ENCODE measurements around the gene WDR64.
"Not testable (repeated sequence)": the region's sequence is repeated elsewhere in the genome, so short reads cannot be mapped to it uniquely, and the experiment has no call there.

The WDR64 gene

DNA sequence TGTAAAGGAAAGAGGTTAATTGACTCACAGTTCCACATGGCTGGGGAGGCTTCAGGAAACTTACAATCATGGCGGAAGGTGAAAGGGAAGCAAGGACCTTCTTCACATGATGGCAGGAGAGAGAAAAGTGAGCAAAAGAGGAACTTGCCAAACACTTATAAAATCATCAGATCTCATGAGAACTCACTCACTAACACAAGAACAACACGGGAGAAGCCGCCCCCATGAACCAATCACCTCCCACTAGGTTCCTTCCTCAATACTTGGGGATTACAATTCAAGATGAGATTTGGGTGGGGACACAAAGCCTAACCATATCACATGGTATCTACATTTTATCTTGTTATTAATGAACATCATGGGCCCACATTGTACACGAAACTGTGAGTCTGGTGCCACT, 51.7 kb downstream of the WDR64 start:
- not testable (repeated sequence) for DNase-seq

DNA sequence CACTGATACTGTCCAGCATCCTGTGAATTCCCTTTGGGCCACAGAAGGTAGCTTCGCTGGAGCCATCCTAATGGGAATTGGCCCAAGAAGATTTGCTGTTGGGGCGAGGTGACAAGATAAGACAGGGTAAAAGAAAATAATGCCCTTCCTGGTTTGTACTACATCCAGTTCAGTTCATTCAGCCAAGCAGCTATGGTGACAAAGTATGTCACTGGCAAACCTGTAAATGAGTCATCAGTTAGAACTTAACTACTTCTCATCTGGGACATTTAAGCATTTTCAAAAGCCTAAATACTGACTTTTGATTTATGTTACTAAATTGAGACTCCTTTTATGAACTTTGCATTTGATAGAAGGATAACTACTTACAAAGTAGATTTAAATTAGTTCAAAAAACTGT, 54.2 kb downstream of the WDR64 start:
- DNase-seq: no peak

DNA sequence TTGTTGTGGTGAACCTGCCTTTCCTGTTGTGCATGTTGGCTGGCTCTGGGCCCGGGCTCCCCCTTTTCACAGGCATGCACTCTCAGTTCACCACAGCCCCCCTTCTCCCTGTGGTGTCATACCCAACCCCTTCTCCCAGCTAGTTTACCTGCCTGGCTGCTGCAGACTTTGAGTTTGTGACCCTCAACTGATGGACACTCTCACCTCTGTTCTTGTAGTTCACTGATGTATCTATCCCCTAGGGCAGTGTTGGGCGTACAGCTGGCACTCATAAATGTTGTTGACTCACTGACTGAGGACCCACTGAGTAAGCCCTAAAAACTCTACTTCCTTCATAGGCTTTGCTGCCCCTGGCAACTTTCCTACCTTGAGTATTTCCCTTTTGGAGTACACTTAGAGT, 54.9 kb downstream of the WDR64 start:
- no peak for DNase-seq

DNA sequence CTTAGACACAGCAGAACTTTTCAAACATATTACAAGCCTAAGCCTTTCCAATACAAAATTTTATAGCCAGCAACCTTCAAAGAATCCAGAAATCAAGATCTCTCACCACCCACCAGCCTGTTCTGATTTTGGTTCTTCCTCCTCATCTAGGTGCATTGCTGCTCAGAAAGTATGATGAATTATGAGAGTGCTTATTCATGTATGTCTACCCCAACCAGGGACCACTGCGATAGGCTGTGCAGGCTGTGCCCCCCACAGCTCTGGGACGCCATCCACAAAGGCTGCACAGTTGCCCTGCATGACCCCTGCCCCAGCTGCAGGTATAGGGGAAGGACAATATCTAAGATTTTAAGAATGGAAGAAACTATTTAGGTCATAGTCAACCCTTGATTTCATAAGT, 55.4 kb downstream of the WDR64 start:
- DNase-seq: no peak

DNA sequence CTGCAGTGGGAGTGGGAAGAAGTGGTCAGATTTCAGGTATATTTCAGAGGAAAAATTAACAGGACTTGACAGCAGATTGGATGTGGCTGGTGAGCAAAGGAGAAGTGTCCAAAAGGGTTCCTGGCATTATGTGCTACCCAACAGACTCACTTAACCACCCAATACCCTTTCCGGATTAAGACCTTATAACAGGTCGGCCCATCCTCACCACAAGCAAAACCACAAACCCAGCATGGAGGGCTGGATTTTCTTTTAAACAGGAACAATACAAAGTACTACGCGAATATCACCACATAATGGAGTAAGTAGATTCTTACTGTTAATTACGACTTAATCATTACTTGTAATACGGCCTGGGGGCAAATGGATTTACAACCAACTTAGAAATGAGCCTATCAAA, 59.2 kb downstream of the WDR64 start:
- no peak for DNase-seq

DNA sequence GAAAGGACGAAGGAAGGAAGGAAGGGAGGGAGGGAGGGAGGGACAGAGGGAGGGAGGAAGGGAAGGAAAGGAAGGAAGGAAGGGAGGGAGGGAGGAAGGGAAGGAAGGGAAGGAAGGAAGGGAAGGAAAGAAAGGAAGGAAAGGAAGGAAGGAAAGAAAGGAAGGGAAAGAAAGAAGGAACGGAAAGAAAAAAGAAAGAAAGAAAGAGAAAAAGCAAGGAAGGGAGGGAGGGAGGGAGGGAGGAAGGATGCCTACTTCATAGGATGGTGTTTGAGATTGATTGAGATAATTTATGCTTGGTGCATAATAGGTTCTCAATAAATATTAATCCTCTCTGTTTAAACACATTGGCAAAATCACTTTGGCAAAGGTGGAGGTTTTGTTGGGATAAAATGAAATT, 61.2 kb downstream of the WDR64 start:
- DNase-seq: no peak

DNA sequence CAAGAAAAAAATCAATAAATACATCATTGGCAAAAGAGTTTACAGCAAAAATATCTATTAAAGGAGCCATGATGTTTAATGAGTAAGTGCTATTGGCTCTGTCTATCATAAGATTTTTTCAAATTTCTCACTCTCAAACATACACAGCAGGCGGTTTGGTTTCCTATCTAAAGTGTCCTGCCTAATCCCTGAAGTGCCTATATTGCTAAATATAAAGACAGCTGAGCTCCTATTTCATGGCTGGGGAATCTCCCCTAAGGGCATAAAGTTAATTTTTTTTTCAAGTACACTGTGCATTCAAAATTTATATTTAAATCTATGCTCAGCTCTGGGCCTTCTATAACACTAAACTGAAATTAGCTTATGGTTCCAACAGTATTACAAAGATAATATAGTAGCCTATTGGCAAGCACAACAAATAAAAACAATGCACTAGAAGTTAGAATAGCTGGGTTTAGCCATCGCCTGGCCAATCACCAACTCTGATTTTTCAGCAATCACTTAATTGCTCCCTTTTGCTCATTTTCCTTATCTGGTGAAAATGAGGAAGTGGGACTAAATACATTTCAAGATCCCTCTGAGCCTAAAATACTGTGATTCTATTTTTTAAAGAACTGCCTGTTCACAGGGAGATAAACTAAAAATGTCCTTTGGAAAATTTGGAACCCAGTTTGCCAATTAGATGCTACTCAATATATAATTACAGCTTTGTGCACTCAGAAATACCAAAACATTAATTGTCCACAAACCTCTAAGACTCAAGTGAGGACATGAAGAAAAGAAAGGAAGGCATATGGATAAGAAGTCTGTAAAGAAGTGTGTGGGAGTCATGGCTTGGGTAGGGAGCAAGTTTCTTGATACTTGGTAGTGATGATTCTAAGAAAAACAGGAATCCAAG, 62.5 kb downstream of the WDR64 start:
- no peak for DNase-seq

DNA sequence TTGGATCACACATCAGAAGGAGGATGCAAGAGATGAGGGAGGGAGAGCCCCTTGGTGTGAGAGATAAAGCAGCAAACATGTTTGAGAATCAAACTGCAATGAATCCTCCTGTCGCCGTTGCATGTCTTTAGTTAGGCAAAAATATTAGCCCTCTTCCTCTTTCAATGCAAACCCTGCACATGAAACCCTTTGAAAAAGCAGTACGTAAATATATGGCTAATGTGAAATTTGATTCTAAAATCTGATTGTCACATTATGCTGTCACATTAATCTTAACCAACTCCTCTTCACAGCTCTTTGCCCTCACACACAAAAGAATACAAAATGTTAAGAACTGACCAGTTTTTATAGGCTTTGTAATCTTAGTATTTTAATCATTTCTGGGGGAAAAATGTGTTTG, 63.4 kb downstream of the WDR64 start:
- no peak for DNase-seq

DNA sequence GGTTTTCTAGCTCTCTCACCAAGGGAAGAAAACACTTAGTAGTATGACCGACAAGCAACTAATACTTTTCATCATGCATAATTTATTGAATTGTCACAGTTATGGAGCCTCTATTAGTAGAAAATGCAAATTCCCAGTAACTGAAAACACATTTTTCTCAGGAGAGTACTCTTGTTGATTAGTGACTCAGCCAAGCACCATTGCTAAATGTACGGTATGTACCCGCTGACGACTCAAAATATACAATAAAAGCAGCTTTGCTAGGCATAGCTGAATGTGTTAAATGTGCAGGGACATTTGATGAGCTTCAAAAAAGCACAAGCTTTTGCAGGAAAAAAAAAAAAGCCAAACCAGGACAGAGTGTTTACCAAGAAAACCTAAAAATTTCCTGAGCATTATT, 63.9 kb downstream of the WDR64 start:
- DNase-seq: no peak

DNA sequence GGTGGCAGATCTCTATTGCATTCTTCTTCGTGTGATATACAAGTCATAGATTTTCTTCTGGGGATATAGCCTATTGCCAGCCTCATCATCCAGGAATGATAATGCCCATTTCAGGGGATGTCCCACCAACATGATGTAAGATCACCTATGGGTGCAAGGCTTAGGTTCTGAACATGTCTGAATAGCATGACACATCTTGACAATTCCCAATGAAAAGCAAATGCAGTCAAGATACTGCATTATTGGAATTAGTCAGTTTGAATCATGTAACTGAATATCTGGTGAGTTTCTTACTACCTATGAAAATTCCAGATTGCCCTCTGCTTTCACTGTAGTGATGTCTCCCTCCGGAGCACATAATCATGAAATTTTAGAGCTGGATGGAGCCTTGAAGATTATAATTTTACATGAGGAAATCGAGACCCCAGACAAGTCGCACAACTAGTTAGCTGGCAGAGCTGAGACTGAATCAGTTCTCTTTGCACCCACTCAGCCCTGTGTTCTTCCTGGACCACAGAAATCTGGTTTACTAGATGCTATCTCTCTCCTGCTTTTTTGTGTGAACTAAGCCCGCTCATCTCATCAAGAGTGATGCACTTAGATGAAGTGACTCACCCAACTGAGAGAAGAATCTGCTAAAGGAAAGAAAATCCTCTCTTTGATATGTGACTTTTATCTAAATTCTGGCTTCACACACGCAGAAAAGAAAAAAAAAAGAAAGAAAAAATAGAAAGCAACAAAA, 65.0 kb downstream of the WDR64 start:
- peak in 1 of 2 experiments; percentile 42 for DNase-seq

DNA sequence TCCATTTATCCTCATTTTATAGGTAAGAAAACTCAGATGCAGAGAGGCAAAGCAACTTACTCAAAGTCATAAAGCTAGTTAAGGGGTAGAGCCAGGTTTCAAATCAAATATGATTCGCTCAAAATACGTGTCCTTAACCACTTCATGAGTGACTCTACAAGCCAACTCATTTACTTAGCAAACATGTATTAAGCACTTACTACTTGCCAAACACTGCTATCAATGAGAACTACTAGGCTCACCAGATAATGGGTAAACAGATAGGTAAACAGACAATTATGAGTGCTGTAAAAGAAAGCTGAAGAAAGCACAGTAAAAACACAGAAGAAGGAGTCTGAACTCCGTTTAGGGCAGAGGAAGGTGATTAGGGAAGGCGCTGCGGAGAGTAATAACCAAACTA, 65.9 kb downstream of the WDR64 start:
- no peak for DNase-seq

DNA sequence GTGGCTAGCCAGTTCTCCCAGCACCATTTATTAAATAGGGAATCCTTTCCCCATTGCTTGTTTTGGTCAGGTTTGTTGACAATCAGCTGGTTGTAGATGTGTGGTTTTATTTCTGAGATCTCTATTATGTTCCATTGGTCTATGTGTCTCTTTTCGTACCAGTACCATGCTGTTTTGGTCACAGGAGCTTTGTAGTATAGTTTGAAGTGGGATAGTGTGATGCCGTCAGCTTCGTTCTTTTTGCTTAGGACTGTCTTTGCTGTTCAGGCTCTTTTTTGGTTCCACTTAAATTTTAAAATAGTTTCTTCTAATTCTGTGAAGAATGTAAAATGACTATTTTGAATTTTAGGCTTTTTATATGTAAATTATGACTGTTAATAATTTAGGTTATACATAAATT, 68.9 kb downstream of the WDR64 start:
- DNase-seq: no peak

DNA sequence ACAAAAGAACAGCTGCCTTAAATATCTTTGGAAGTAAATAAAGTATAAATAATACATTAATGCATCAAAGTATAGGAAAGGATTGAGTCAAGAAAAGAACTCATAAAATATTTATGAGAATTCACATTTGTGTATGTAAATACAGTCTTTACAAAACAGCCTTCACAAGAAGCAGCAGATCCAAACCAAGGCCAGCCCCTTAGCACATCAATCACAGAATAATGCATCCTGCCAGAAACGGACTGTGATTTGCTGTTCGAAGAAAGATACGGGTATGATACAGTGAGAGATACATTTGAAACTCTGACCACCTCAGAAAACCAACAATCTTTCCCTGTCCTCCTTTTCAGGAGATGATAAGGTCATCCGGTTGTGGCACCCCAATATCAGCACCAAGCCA, 70.9 kb downstream of the WDR64 start:
- no peak for DNase-seq

DNA sequence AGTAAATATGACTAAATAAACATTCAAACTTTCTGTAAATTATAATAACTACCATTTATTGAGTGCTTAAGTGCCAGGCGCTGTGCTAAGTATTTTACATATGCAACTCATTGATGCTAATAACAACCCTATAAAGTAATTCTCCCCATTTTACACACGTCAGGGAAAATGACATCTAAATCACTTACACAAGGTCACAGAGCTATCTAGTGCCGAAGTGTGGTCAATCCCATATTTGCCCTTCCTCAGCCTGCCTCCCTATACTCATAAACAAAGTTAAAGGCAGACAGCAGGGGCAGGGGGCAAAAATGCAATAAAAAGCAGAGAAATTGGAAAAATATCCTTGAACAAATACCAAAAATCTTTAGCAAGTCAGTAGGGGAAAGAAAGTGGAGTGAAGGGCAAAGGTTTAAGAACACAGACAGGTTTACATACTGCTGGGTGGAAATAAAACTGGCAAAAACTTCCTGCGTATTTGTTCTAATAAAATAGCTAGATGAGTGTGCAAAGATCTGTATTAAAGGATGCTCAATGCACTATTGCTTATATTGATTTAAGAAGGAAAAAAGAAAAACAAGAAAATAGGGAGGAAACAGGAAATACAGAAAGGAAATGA, 72.8 kb downstream of the WDR64 start:
- DNase-seq: no peak

DNA sequence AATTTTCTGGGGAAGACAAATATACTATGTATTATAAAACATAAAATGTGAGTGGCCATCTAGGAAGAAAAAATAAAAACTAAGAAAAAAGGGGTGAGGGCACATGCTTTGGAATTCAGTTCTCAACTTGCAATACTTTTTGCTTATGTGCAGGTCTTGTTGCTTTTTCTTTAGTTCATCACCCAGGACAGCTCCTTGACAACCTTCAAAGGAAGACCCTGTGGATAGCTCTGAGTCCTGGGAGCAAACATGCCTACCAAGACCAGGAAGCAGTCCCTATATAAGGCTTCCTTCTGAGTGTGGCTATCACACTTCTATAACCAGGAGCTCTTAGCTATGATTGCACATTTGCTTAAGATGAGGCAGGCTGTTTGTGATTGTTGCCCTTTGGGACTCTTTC, 78.0 kb downstream of the WDR64 start:
- no peak for DNase-seq

DNA sequence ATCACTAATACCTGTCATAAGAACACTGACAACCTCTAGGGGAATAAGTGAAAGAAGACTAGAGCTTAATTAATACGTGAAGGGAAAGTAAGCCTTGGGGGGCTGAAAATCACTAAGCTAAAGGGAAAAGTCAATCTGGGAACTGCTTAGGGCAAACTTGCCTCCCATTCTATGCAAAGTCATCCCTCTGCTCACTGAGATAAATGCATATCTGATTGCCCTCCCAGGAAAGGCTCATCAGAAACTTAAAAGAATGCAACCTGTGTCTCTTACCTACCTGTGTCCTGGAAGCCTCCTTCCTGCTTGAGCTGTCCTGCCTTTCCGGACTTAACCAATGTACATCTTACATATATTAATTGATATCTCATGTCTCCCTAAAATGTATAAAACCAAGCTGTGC, 81.8 kb downstream of the WDR64 start:
- DNase-seq: no peak

DNA sequence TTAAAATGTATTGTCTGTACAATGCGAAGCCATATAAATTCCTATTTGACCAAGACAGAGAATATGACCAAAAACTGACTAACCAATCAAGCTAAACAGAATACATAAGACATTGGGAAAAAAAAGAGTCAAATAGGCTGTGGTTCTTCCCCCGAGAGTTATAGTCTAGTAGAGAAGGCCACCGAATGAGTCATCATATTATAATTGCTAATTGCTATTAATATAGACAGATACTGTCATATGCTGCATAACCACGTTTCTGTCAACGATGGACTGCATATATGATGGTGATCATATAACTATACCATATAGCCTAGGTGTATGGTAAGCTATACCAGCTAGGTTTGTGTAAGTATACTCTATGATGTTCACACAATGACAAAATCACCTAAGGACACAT, 82.5 kb downstream of the WDR64 start:
- no peak for DNase-seq

DNA sequence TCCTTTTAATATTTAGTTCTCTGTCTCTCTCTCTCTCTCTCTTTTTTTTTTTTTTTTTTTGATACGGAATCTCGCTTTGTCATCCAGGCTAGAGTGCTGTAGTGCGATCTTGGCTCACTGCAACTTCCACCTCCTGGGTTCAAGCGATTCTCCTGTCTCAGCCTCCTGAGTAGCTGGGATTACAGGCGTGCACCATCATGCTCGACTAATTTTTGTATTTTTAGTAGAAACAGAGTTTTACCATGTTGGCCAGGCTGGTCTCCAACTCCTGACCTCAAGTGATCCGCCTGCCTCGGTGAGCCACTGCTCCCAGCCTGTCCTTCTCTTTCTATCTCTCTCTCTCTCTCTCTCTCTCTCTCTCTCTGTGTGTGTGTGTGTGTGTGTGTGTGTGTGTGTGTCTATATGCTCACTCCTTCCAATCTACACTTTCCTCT, 83.4 kb downstream of the WDR64 start:
- not testable (repeated sequence) for DNase-seq

DNA sequence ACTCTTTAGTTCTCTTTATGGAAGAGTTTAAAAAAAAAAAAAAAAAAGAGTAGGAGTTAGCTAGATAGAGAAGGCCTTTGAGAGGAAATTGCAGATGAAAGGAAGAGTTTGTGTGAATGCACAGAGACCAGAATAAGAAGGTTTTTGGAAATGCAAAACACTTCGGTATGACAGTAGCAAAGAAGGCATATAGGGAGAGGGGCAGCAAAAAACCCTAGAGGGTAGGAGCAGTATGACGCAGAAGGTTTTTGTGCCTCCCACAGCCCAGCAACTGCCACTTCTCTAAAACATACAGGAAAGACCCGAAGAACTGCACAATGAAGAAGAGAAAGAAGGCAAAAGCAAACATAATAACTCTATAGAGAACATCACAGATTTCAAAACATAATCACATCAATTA, 84.3 kb downstream of the WDR64 start:
- DNase-seq: no peak

DNA sequence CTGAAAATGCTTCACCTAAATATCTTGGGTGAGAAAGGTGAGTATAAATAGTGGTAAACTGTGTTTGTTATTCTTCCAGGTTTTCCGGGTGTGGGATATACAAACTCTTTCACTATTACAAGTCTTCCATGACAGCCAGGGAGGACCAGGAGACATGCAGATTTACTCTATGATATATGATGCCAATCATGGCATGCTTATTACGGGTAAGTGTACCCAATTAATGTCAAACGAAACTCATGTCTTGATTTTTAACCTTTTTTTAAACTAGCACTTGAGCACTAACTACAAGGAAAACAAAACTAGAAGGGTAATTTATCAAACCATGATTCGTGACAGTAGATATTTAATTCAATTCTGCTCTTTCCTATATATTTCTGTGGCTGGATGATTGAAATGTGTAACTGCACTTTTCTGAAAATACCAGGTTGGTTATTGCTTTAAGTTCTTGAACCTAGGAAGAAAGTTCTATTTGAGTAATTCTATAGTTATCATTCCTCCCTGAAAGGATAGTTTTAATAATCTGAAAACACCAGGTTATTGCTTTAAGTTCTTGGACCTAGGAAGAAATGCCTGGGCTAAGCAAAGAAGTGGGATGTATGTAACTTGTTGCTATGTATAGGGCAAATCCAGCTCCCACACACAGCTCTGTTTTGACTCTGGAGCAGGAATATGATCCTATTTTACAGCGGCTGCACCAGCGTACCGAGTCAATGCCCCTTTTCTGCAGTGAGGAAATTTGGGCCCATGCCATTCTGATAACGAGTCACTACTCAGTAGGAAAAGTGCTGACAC, 86.4 kb downstream of the WDR64 start:
- DNase-seq: no peak

DNA sequence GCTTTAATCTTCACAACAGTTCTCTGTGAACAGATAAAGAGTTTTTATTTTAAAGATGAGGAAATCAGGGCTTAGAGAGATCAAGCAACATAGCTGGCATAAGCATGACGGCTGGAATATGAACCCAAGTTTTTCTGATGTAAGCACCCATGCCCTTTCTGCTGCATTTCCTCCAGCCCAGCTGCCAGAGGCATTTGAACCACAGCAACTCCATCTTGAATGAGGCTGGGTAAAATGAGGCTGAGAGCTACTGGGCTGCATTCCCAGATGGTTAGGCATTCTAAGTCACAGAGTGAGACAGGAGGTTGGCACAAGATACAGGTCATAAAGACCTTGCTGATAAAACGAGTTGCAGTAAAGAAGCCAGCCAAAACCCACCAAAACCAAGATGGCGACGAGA, 90.0 kb downstream of the WDR64 start:
- no peak for DNase-seq

DNA sequence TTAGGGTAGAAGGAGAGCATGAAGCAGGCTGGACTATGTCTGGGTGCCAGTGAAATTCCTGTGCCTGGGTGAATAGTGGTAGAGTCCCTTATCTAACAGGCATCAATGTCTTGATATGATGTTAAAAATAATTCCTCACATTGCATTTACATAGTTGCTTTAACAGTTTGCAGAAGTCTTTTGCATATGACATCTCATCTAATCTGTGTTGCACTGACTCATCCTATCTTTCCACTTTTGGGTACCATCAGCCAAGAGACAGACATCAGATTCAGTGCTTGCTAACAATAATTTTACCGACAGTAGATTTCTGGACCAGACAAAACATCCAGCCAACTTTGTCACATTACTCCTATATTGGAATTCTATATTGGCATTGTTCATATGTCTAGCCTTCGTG, 92.5 kb downstream of the WDR64 start:
- no peak for DNase-seq

DNA sequence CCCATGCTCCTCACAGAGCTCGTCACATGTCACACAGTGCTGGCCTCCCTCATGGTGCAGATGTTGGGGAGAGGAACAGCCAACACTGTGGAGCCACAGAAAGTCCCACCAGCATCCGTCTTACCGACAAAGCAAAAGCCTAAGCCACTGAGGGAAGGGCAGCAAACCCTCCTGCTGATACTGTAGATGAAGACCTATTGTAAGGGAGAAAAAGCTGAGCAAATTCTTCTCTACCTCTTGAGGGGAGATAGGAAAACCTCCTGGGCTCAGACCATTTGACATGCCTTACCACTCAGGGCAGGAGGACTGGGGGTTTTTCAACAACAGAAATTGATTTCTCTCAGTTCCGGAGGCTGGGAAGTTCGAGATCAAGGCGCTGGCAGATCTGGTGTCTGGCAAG, 95.9 kb downstream of the WDR64 start:
- no peak for DNase-seq

All from stimulated activated CD4-positive, alpha-beta T cell treated with anti-CD3 and anti-CD28 coated beads, Interleukin-4, amount 100 ng/mL, for 4 hours (primary cell).